IPS-20b (cell line): ENCODE data around the gene TCP11L2.

Source experiments
- H3K27ac ChIP-seq: one replicate; pipeline ENCODE4 v1.5.1; 2013; ENCODE audit warnings: low read length
- H3K27me3 ChIP-seq: 2 replicates; pipeline ENCODE4 v1.6.1; 2013; ENCODE audit warnings: mild to moderate bottlenecking, low read length, inconsistent platforms; ENCODE audit not compliant: insufficient read depth
- H3K36me3 ChIP-seq: 2 replicates; pipeline ENCODE4 v1.6.1; 2013; ENCODE audit warnings: low read depth, mild to moderate bottlenecking, inconsistent platforms, low read length, moderate library complexity; ENCODE audit not compliant: insufficient read depth
- H3K4me1 ChIP-seq: 2 replicates; pipeline ENCODE4 v1.6.1; 2013; ENCODE audit warnings: mild to moderate bottlenecking, control low read depth, inconsistent platforms, low read length, moderate library complexity; ENCODE audit not compliant: insufficient read depth
- H3K4me3 ChIP-seq: 2 replicates; pipeline ENCODE4 v1.5.1; 2013; ENCODE audit warnings: mild to moderate bottlenecking, low read length, inconsistent platforms
- H3K9ac ChIP-seq: 2 replicates; pipeline ENCODE4 v1.6.1; 2013; ENCODE audit warnings: low read depth, mild to moderate bottlenecking, inconsistent platforms, low read length, moderate library complexity
- H3K9me3 ChIP-seq: 2 replicates; pipeline ENCODE4 v1.6.1; 2013; ENCODE audit warnings: mild to moderate bottlenecking, low read depth, low read length, inconsistent platforms; ENCODE audit not compliant: insufficient read depth

Gene TCP11L2

DNA sequence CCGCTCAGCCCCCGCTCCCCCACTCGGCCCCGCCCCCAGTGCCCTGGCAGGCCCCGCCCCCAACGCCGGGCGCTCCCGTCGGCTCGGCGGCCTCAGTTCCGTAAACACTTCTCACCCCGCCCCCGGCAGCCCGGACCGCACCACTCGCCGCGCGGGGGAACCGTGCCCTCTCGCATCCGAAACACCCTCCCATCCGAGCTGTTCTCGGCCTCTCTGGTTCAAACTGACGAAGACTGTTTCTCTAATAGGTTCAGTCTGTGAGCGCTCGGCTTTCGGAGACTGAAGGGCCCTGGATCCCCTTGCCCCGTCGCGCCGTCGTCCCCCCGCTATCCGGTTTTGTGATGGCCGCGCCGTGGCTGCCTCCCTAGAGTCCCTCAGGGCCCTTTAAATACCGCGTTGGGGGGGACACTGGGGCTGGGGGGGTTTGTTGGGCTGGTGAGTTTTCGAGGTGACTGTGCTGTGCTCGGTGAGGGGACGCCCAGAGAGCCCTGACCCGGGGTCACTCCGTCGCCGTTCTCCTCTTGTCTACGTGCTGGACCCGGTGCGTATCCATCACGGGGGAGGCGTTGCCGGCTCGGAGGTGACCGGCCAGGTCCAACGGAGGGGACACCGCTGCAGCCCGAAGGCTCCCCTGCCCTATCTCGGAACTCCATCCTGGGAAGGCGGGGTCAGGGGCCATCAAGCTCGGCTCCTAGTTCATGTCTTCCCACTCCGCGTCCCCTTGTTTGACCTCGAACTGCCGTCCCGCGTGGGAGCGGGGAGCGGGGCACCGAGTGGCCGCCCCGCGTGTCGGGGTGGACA is at the start of gene TCP11L2:
TCP11L2 (plus strand) TSS at position 333 of the 801 bp plus-strand sequence. CDS start 8,343 bp downstream, outside the sequence.
- H3K4me3 ChIP-seq: peak within 1 kb of the TSS; percentile 94
- H3K27ac ChIP-seq: peak within 1 kb of the TSS; percentile 94
- no peaks in the 10 kb centered on the region for H3K27me3 ChIP-seq
- H3K9ac ChIP-seq: peak within 1 kb of the TSS; percentile 96
- H3K4me1 ChIP-seq: peaks cover 9% of the 10 kb centered on the region; the same call in 1 of the 2 replicates
- no peaks in the 10 kb centered on the region for H3K9me3 ChIP-seq
- no peaks in the 10 kb centered on the region for H3K36me3 ChIP-seq

- H3K36me3 ChIP-seq: no peaks in the 10 kb centered on the region
- no peak overlapping the region for H3K27ac ChIP-seq
- H3K9ac ChIP-seq: no peak overlapping the region
- H3K27me3 ChIP-seq: no peaks in the 10 kb centered on the region; the same call in 1 of the 2 replicates
- H3K9me3 ChIP-seq: no peaks in the 10 kb centered on the region
- H3K4me3 ChIP-seq: peak overlapping the region; percentile 25; the same call in 1 of the 2 replicates
- H3K4me1 ChIP-seq: peaks cover 20% of the 10 kb centered on the region
Observed at GRCh38 chr12:106254724-106255123, 47.8 kb upstream of the TCP11L2 start.

- no peaks in the 10 kb centered on the region for H3K36me3 ChIP-seq
- H3K27me3 ChIP-seq: no peaks in the 10 kb centered on the region
- H3K27ac ChIP-seq: no peak overlapping the region
- no peak overlapping the region for H3K4me3 ChIP-seq
- H3K9me3 ChIP-seq: no peaks in the 10 kb centered on the region
- peaks cover 16% of the 10 kb centered on the region for H3K4me1 ChIP-seq
- H3K9ac ChIP-seq: no peak overlapping the region
Observed at GRCh38 chr12:106255493-106255892, 47.0 kb upstream of the TCP11L2 start.

DNA sequence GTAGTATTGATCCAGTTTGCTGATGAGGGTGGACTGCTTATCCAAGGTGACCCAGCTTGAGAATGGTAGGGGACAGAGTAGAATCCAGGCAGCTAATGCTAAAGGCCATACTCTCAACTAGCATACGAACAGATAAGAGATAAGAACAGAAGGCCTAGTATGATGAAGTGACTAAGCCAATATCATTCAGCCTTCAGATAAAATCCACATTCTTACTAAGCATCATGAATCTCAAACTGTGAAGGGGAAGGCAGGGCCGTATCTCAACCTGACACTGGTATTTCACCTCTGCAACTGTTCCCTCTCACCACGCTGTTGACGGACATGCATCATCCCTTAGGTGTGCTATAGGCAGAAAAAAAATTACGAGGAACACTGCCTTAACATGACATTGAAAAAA is 46.6 kb upstream of the TCP11L2 start:
- Histone ChIP-seq H3K36me3 (no peaks in the 10 kb centered on the region), H3K4me1 (peaks cover 16% of the 10 kb centered on the region), H3K4me3 (no peak overlapping the region), H3K27me3 (no peaks in the 10 kb centered on the region), H3K9me3 (no peaks in the 10 kb centered on the region), H3K9ac (no peak overlapping the region), H3K27ac (no peak overlapping the region)

GRCh38 chr12:106256524-106256923 is 46.0 kb upstream of the TCP11L2 start:
- Histone ChIP-seq H3K36me3 (no peaks in the 10 kb centered on the region), H3K9me3 (no peaks in the 10 kb centered on the region), H3K27me3 (no peaks in the 10 kb centered on the region)

GRCh38 chr12:106258226-106258625 is 44.3 kb upstream of the TCP11L2 start:
- H3K9me3 ChIP-seq: no peaks in the 10 kb centered on the region
- no peaks in the 10 kb centered on the region for H3K27me3 ChIP-seq
- H3K4me3 ChIP-seq: no peak overlapping the region
- H3K36me3 ChIP-seq: no peaks in the 10 kb centered on the region
- H3K9ac ChIP-seq: no peak overlapping the region
- peaks cover 11% of the 10 kb centered on the region for H3K4me1 ChIP-seq
- H3K27ac ChIP-seq: no peak overlapping the region

More at GRCh38 chr12:106256524-106256923, 46.0 kb upstream of the TCP11L2 start:
- Histone ChIP-seq H3K9ac (no peak overlapping the region), H3K27ac (no peak overlapping the region), H3K4me1 (peaks cover 14% of the 10 kb centered on the region), H3K4me3 (no peak overlapping the region)

- Histone ChIP-seq H3K4me3 (no peak overlapping the region), H3K27me3 (no peaks in the 10 kb centered on the region), H3K27ac (no peak overlapping the region), H3K9me3 (no peaks in the 10 kb centered on the region), H3K4me1 (peaks cover 11% of the 10 kb centered on the region), H3K36me3 (no peaks in the 10 kb centered on the region), H3K9ac (no peak overlapping the region)
Observed at GRCh38 chr12:106258935-106259334, 43.6 kb upstream of the TCP11L2 start.

- H3K27me3 ChIP-seq: no peaks in the 10 kb centered on the region
- H3K4me3 ChIP-seq: no peak overlapping the region
- no peaks in the 10 kb centered on the region for H3K4me1 ChIP-seq
- no peaks in the 10 kb centered on the region for H3K36me3 ChIP-seq
- no peak overlapping the region for H3K9ac ChIP-seq
- no peaks in the 10 kb centered on the region for H3K9me3 ChIP-seq
- H3K27ac ChIP-seq: no peak overlapping the region
Observed at GRCh38 chr12:106265116-106265515, 37.4 kb upstream of the TCP11L2 start.

- Histone ChIP-seq H3K27ac (no peak overlapping the region), H3K27me3 (no peaks in the 10 kb centered on the region), H3K4me1 (no peaks in the 10 kb centered on the region), H3K9ac (no peak overlapping the region), H3K9me3 (no peaks in the 10 kb centered on the region), H3K36me3 (no peaks in the 10 kb centered on the region), H3K4me3 (no peak overlapping the region)
Observed at GRCh38 chr12:106267535-106267934, 35.0 kb upstream of the TCP11L2 start.

- no peak overlapping the region for H3K27ac ChIP-seq
- no peaks in the 10 kb centered on the region for H3K36me3 ChIP-seq
- H3K9ac ChIP-seq: no peak overlapping the region
- no peaks in the 10 kb centered on the region for H3K27me3 ChIP-seq
- no peaks in the 10 kb centered on the region for H3K4me1 ChIP-seq
- no peaks in the 10 kb centered on the region for H3K9me3 ChIP-seq
- no peak overlapping the region for H3K4me3 ChIP-seq
Observed at GRCh38 chr12:106269150-106269771, 33.3 kb upstream of the TCP11L2 start.

GRCh38 chr12:106271575-106272505 is 30.7 kb upstream of the TCP11L2 start:
- no peaks in the 10 kb centered on the region for H3K4me1 ChIP-seq
- no peak overlapping the region for H3K27ac ChIP-seq
- no peaks in the 10 kb centered on the region for H3K9me3 ChIP-seq
- H3K27me3 ChIP-seq: no peaks in the 10 kb centered on the region
- no peaks in the 10 kb centered on the region for H3K36me3 ChIP-seq
- no peak overlapping the region for H3K9ac ChIP-seq
- no peak overlapping the region for H3K4me3 ChIP-seq
